GM10266 (cell line): Measurements from ENCODE around the gene RELL2.

ENCODE experiments used
- DNase-seq: peaks from one replicate; pipeline ENCODE4 v3.0.0; 2012; ENCODE audit errors: extremely low spot score
- CTCF ChIP-seq: IDR thresholded peaks from 2 replicates; pipeline ENCODE4 v1.5.1; 2012; ENCODE audit warnings: mild to moderate bottlenecking, low read depth; ENCODE audit not compliant: control insufficient read depth, insufficient read depth; ENCODE audit errors: missing control alignments

Gene RELL2

GRCh38 chr5:141634720-141635119 is 2.1 kb upstream of the RELL2 start:
- TF ChIP-seq CTCF: no peak
- DNase-seq: no peak

- TF ChIP-seq CTCF: no peak
Observed at GRCh38 chr5:141635646-141636045, 1.2 kb upstream of the RELL2 start.

GRCh38 chr5:141636106-141636412 is 738 bp upstream of the RELL2 start:
- TF ChIP-seq CTCF: no peak
- DNase-seq: no peak

More at GRCh38 chr5:141635646-141636045, 1.2 kb upstream of the RELL2 start:
- DNase-seq: no peak

- no peak for TF ChIP-seq CTCF
- no peak for DNase-seq
Observed at GRCh38 chr5:141637123-141637766, 448 bp downstream of the RELL2 start.

GRCh38 chr5:141637767-141638419 is 1.1 kb downstream of the RELL2 start:
- TF ChIP-seq CTCF: peak; percentile 49
- peak; percentile 68 for DNase-seq

- no peak for TF ChIP-seq CTCF
Observed at GRCh38 chr5:141638771-141639170, 2.0 kb downstream of the RELL2 start.

GRCh38 chr5:141639357-141640050 is 2.7 kb downstream of the RELL2 start:
- no peak for DNase-seq

More at GRCh38 chr5:141638771-141639170, 2.0 kb downstream of the RELL2 start:
- no peak for DNase-seq

More at GRCh38 chr5:141639357-141640050, 2.7 kb downstream of the RELL2 start:
- TF ChIP-seq CTCF: no peak
